K562 treated with DMSO at 1 percent for 12 hours (cell line): ENCODE results near the gene SCN11A. TPM values are rescaled to one million over a fixed set of nuclear protein-coding genes. Genes with fewer than 3 reads are reported as not detected.

Source experiments
- total RNA-seq: library from RNA; unstranded; fragments of 300-600 nt; gene quantifications from 2 replicates; pipeline ENCODE4 v1.2.3, GENCODE V29; 2022; ENCODE audit not compliant: insufficient read depth

The SCN11A gene
- total RNA-seq: not detected in 2 replicates

GRCh38 chr3:39051649-39052561, at the start of gene SCN11A, which contains the start of gene WDR48:
TSS of gene SCN11A (minus strand) at chr3:39051944. CDS start at chr3:38950362, 101,582 bp downstream.
TSS of gene WDR48 (plus strand) at chr3:39052016. CDS start at chr3:39052026, 10 bp downstream.

Other genes with a start within 250 kb of the SCN11A start
- gene SCN10A, start 235.7 kb downstream of the SCN11A start, total RNA-seq: not detected in 2 replicates
- 10.7 and 30.9 TPM in 2 replicates for gene WDR48, start 72 bp upstream of the SCN11A start, total RNA-seq
- gene GORASP1, start 55.7 kb upstream of the SCN11A start, total RNA-seq: 35.0 and 86.2 TPM in 2 replicates
- gene TTC21A, start 55.7 kb upstream of the SCN11A start, total RNA-seq: 0.55 and 3.5 TPM in 2 replicates
- 22.7 and 36.5 TPM in 2 replicates for gene CSRNP1, start 101.6 kb upstream of the SCN11A start, total RNA-seq
- gene XIRP1, start 140.7 kb upstream of the SCN11A start, total RNA-seq: not detected in 2 replicates
- not detected in 2 replicates for gene CX3CR1, start 228.1 kb upstream of the SCN11A start, total RNA-seq